ENCODE results near the gene CLIC3. TPM values are rescaled to one million over a fixed set of nuclear protein-coding genes. Genes with fewer than 3 reads are reported as not detected.

CLIC3 gene
- polyA plus RNA-seq, 2 of the 4 experiments (the other 2 are of a cell fraction): 0.61 to 6.4 TPM

DNA sequence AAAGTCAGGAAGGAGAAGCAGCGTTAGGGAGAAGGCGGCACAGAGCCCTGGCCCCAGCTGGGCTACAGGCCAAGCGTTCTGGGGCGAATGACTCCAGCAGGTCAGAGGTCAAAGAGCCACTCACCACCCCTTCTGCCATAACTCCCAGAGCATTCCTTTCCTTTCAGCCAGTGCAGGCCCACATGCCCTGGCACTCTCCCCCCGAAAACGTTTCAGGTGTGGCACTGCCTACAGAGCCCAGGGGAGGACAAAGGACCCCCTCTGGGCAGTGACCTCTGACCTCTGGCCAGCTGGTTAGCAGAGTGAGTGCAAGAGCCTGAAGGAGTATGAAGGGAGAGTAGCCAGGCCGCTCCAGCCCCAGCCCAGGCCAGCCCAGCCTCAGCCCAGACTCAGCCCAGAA is 26.8 kb upstream of the CLIC3 start:
- no peak for TF ChIP-seq MAFK (IDR thresholded peaks at IDR 0.05; ENCODE audit: partially characterized antibody)
- TF ChIP-seq, protein P1, sequence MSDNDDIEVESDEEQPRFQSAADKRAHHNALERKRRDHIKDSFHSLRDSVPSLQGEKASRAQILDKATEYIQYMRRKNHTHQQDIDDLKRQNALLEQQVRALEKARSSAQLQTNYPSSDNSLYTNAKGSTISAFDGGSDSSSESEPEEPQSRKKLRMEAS (IDR thresholded peaks at IDR 0.05): no peak
- TF ChIP-seq ZNF302 (CRISPR knock-in tag; IDR thresholded peaks at IDR 0.05): no peak
- no peak for TF ChIP-seq FOSB (CRISPR knock-in tag; IDR thresholded peaks at IDR 0.05)
- TF ChIP-seq KDM5A (IDR thresholded peaks at IDR 0.05): no peak
- TF ChIP-seq TFCP2L1 (CRISPR knock-in tag; IDR thresholded peaks at IDR 0.05): no peak
- TF ChIP-seq NR3C1 (IDR thresholded peaks at IDR 0.05): no peak
- TF ChIP-seq TP53 (CRISPR knock-in tag; IDR thresholded peaks at IDR 0.05): no peak
- TF ChIP-seq, protein P2, sequence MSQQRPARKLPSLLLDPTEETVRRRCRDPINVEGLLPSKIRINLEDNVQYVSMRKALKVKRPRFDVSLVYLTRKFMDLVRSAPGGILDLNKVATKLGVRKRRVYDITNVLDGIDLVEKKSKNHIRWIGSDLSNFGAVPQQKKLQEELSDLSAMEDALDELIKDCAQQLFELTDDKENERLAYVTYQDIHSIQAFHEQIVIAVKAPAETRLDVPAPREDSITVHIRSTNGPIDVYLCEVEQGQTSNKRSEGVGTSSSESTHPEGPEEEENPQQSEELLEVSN (IDR thresholded peaks at IDR 0.05; ENCODE audit: borderline replicate concordance, low read depth): no peak
- TF ChIP-seq POLR2AphosphoS2 (conservative IDR thresholded peaks at IDR 0.05; ENCODE audit: low read length): no peak
- TF ChIP-seq RFX5 (IDR thresholded peaks at IDR 0.05): no peak
- TF ChIP-seq MAZ (IDR thresholded peaks at IDR 0.05; ENCODE audit: borderline replicate concordance, low read depth, low read length): no peak
- no peak for TF ChIP-seq RAD21 (conservative IDR thresholded peaks at IDR 0.05 in 1 of 2, IDR thresholded peaks at IDR 0.05 in 1 of 2)
- TF ChIP-seq ZFP36 (IDR thresholded peaks at IDR 0.05; ENCODE audit: borderline replicate concordance, partially characterized antibody): no peak
- TF ChIP-seq NFE2L2 (conservative IDR thresholded peaks at IDR 0.05; ENCODE audit: low read length): no peak
- TF ChIP-seq NPAS2 (CRISPR knock-in tag; IDR thresholded peaks at IDR 0.05; ENCODE audit: borderline replicate concordance): no peak
- no peak for TF ChIP-seq CBX8 (IDR thresholded peaks at IDR 0.05)
- TF ChIP-seq MYC (IDR thresholded peaks at IDR 0.05; ENCODE audit: borderline replicate concordance, low read length): no peak
- no peak for TF ChIP-seq JUN (IDR thresholded peaks at IDR 0.05)
- Histone ChIP-seq H3K4me1 (peaks cover 20% of the 10 kb centered on the region), H3K27ac (0 out of 6 replicates have a peak overlapping the region, but pooled peaks of 1 of the 2 experiments have one; percentile 17), H3K4me3 (no peak overlapping the region), H3K4me2 (no peak overlapping the region), H3K9me3 (no peaks in the 10 kb centered on the region)
- POLR2A ChIA-PET: no interaction called here
- DNase-seq (ENCODE audit: low read depth in 1 of 2, low spot score in 1 of 2) (no peak), ATAC-seq (no peak), FAIRE-seq (no peak)
- WGBS (ENCODE audit: missing lambda C conversion rate): 87% methylated on average over 7 of the region's 7 CpGs
- CTCF ChIA-PET: interaction anchor here (1.1 to 20.4 kb wide), 5 partner anchors 12 to 74 kb away, joined by 3 to 282 read pairs (median 169); partner anchors contain the start of genes C8G, FBXW5, LCN12 and NPDC1

DNA sequence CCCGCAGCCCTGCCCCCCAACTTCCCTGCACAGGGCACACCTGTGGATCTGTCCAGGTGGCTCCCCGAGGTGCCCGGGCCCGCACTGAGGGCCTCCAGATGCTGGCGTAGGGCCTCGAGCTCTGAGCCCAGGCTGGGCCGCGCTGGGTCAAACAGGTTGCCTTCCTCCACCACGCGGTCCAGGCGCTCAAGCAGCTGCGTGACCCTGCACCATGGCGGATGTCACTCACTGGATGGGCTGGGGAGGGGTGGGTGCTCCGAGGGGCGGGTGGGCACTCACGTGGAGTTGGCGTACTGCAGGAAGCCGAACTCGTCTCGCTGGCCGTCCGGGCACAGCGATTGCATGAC is 26.3 kb upstream of the CLIC3 start:
- ATAC-seq: no peak; a peak in 1 of 6 replicates
- ChIA-PET POLR2A (interaction anchor here (0.6 kb wide), 1 partner anchor 31 kb away, joined by 6 read pairs; no protein-coding TSS in a partner anchor), CTCF (interaction anchor here (1.1 to 20.4 kb wide), 6 partner anchors 11 to 74 kb away, joined by 3 to 282 read pairs (median 90); partner anchors contain the start of genes C8G, FBXW5, LCN12 and NPDC1)
- H3K4me1 ChIP-seq: peaks cover 20% of the 10 kb centered on the region
- TF ChIP-seq, protein P3, sequence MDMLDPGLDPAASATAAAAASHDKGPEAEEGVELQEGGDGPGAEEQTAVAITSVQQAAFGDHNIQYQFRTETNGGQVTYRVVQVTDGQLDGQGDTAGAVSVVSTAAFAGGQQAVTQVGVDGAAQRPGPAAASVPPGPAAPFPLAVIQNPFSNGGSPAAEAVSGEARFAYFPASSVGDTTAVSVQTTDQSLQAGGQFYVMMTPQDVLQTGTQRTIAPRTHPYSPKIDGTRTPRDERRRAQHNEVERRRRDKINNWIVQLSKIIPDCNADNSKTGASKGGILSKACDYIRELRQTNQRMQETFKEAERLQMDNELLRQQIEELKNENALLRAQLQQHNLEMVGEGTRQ (IDR thresholded peaks at IDR 0.05): no peak
- TF ChIP-seq FOXS1 (CRISPR knock-in tag; IDR thresholded peaks at IDR 0.05): no peak
- no peak for TF ChIP-seq CBX2 (IDR thresholded peaks at IDR 0.05; ENCODE audit: borderline replicate concordance, low read depth)
- no peak for TF ChIP-seq RAD21 (conservative IDR thresholded peaks at IDR 0.05 in 1 of 2, IDR thresholded peaks at IDR 0.05 in 1 of 2)
- no peak for TF ChIP-seq FOSB (CRISPR knock-in tag; IDR thresholded peaks at IDR 0.05)
- no peak for TF ChIP-seq EHMT2 (IDR thresholded peaks at IDR 0.05; ENCODE audit: low read depth)
- TF ChIP-seq RNF2 (IDR thresholded peaks at IDR 0.05; ENCODE audit: borderline replicate concordance, low read depth): no peak
- no peak for TF ChIP-seq BHLHE40 (IDR thresholded peaks at IDR 0.05; ENCODE audit: low read depth, low read length)
- TF ChIP-seq ESRRA (IDR thresholded peaks at IDR 0.05; ENCODE audit: borderline replicate concordance, low read length): no peak
- TF ChIP-seq KDM5A (IDR thresholded peaks at IDR 0.05): no peak
- WGBS (ENCODE audit: missing lambda C conversion rate): 100% methylated on average over 4 of the region's 23 CpGs
- H3K4me2 ChIP-seq: no peak overlapping the region
- FAIRE-seq: no peak
- no peak for DNase-seq (ENCODE audit: low read depth in 1 of 2, low spot score in 1 of 2)
- H3K9me3 ChIP-seq: no peaks in the 10 kb centered on the region
- H3K4me3 ChIP-seq: no peak overlapping the region
- peak overlapping the region in 1 of 2 experiments; percentile 34; a peak in 2 of 6 replicates for H3K27ac ChIP-seq
